ENCODE results near the gene AFF3.

AFF3 gene

DNA sequence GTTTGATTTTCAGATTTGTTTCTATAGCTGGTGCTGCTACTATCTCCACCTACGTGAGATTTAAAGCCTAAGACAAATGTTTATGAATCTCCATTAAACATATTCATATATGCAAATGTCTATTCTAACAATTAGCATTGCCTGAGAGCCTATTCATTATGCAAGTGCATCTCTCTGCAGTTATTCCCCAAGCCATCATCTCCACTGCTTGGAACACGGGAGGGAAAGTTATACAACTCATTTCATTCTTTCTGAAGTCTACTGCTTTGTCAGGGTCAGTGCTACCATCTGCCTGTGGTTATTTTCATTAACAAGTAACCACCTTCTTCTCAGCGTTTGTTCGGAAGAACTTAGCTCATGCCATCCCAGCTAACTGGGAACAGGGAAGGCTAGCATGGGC, 463.8 kb downstream of the AFF3 start:
- ATAC-seq, result no peak
- TF ChIP-seq TOX (CRISPR knock-in tag; IDR thresholded peaks at IDR 0.05; ENCODE audit: borderline replicate concordance) (no peak), ZNF8 (CRISPR knock-in tag; IDR thresholded peaks at IDR 0.05) (no peak), PPARA (CRISPR knock-in tag; IDR thresholded peaks at IDR 0.05; ENCODE audit: borderline replicate concordance) (no peak), ZNF565 (CRISPR knock-in tag; conservative IDR thresholded peaks at IDR 0.05; ENCODE audit: low read depth) (no peak), ZFP30 (CRISPR knock-in tag; IDR thresholded peaks at IDR 0.05) (no peak), RARB (CRISPR knock-in tag; IDR thresholded peaks at IDR 0.05) (no peak), ZC3H10 (CRISPR knock-in tag; IDR thresholded peaks at IDR 0.05) (no peak), OSR1 (CRISPR knock-in tag; IDR thresholded peaks at IDR 0.05) (no peak), ISL1 (CRISPR knock-in tag; IDR thresholded peaks at IDR 0.05) (no peak), ZNF70 (CRISPR knock-in tag; IDR thresholded peaks at IDR 0.05) (no peak), ESRRG (CRISPR knock-in tag; IDR thresholded peaks at IDR 0.05) (no peak), TCF4 (CRISPR knock-in tag; IDR thresholded peaks at IDR 0.05; ENCODE audit: borderline replicate concordance) (no peak), BACH2 (CRISPR knock-in tag; IDR thresholded peaks at IDR 0.05; ENCODE audit: borderline replicate concordance) (no peak), SNAI2 (CRISPR knock-in tag; IDR thresholded peaks at IDR 0.05) (no peak), CSDC2 (CRISPR knock-in tag; IDR thresholded peaks at IDR 0.05) (no peak), GLIS3 (CRISPR knock-in tag; IDR thresholded peaks at IDR 0.05) (no peak)
- TF ChIP-seq, protein P1, sequence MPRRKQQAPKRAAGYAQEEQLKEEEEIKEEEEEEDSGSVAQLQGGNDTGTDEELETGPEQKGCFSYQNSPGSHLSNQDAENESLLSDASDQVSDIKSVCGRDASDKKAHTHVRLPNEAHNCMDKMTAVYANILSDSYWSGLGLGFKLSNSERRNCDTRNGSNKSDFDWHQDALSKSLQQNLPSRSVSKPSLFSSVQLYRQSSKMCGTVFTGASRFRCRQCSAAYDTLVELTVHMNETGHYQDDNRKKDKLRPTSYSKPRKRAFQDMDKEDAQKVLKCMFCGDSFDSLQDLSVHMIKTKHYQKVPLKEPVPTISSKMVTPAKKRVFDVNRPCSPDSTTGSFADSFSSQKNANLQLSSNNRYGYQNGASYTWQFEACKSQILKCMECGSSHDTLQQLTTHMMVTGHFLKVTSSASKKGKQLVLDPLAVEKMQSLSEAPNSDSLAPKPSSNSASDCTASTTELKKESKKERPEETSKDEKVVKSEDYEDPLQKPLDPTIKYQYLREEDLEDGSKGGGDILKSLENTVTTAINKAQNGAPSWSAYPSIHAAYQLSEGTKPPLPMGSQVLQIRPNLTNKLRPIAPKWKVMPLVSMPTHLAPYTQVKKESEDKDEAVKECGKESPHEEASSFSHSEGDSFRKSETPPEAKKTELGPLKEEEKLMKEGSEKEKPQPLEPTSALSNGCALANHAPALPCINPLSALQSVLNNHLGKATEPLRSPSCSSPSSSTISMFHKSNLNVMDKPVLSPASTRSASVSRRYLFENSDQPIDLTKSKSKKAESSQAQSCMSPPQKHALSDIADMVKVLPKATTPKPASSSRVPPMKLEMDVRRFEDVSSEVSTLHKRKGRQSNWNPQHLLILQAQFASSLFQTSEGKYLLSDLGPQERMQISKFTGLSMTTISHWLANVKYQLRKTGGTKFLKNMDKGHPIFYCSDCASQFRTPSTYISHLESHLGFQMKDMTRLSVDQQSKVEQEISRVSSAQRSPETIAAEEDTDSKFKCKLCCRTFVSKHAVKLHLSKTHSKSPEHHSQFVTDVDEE (CRISPR knock-in tag; IDR thresholded peaks at IDR 0.05), result no peak
- TF ChIP-seq, protein P2, sequence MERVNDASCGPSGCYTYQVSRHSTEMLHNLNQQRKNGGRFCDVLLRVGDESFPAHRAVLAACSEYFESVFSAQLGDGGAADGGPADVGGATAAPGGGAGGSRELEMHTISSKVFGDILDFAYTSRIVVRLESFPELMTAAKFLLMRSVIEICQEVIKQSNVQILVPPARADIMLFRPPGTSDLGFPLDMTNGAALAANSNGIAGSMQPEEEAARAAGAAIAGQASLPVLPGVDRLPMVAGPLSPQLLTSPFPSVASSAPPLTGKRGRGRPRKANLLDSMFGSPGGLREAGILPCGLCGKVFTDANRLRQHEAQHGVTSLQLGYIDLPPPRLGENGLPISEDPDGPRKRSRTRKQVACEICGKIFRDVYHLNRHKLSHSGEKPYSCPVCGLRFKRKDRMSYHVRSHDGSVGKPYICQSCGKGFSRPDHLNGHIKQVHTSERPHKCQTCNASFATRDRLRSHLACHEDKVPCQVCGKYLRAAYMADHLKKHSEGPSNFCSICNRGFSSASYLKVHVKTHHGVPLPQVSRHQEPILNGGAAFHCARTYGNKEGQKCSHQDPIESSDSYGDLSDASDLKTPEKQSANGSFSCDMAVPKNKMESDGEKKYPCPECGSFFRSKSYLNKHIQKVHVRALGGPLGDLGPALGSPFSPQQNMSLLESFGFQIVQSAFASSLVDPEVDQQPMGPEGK (CRISPR knock-in tag; IDR thresholded peaks at IDR 0.05; ENCODE audit: borderline replicate concordance), result no peak
- TF ChIP-seq, protein P3, sequence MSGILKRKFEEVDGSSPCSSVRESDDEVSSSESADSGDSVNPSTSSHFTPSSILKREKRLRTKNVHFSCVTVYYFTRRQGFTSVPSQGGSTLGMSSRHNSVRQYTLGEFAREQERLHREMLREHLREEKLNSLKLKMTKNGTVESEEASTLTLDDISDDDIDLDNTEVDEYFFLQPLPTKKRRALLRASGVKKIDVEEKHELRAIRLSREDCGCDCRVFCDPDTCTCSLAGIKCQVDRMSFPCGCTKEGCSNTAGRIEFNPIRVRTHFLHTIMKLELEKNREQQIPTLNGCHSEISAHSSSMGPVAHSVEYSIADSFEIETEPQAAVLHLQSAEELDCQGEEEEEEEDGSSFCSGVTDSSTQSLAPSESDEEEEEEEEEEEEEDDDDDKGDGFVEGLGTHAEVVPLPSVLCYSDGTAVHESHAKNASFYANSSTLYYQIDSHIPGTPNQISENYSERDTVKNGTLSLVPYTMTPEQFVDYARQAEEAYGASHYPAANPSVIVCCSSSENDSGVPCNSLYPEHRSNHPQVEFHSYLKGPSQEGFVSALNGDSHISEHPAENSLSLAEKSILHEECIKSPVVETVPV (CRISPR knock-in tag; IDR thresholded peaks at IDR 0.05), result no peak

DNA sequence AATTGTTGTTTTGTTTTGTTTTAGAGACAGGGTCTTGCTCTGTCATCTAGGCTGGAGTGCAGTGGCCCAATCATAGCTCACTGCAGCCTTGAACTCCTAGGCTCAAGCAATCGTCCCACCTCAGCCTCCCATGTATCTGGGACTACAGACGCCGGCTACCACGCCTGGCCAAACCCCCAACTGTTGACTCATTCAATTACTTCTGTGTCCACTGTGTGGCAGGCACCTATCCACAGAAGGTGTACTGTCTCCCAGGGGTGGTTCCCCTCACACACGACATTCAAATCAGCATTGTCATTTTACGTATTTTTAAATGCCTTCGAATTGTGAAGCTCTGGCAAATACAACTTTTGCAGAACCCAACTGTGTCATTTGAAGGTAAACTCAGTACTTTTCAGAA, 464.6 kb downstream of the AFF3 start:
- TF ChIP-seq CSDC2 (CRISPR knock-in tag; IDR thresholded peaks at IDR 0.05), result no peak
- TF ChIP-seq PPARA (CRISPR knock-in tag; IDR thresholded peaks at IDR 0.05; ENCODE audit: borderline replicate concordance), result no peak
- TF ChIP-seq GLIS3 (CRISPR knock-in tag; IDR thresholded peaks at IDR 0.05), result no peak
- TF ChIP-seq ISL1 (CRISPR knock-in tag; IDR thresholded peaks at IDR 0.05), result no peak
- TF ChIP-seq ESRRG (CRISPR knock-in tag; IDR thresholded peaks at IDR 0.05), result no peak
- TF ChIP-seq ZNF70 (CRISPR knock-in tag; IDR thresholded peaks at IDR 0.05), result no peak
- TF ChIP-seq RARB (CRISPR knock-in tag; IDR thresholded peaks at IDR 0.05), result no peak
- TF ChIP-seq, protein P3 (CRISPR knock-in tag; IDR thresholded peaks at IDR 0.05), result no peak
- TF ChIP-seq TOX (CRISPR knock-in tag; IDR thresholded peaks at IDR 0.05; ENCODE audit: borderline replicate concordance), result no peak
- no peak for TF ChIP-seq ARNTL (CRISPR knock-in tag; IDR thresholded peaks at IDR 0.05; ENCODE audit: borderline replicate concordance, low read depth)
- no peak for TF ChIP-seq TCF4 (CRISPR knock-in tag; IDR thresholded peaks at IDR 0.05; ENCODE audit: borderline replicate concordance)
- TF ChIP-seq ZNF8 (CRISPR knock-in tag; IDR thresholded peaks at IDR 0.05), result no peak
- TF ChIP-seq, protein P2 (CRISPR knock-in tag; IDR thresholded peaks at IDR 0.05; ENCODE audit: borderline replicate concordance), result no peak
- TF ChIP-seq ZNF565 (CRISPR knock-in tag; conservative IDR thresholded peaks at IDR 0.05; ENCODE audit: low read depth), result no peak
- no peak for TF ChIP-seq ZFP3 (CRISPR knock-in tag; IDR thresholded peaks at IDR 0.05)
- TF ChIP-seq, protein P1 (CRISPR knock-in tag; IDR thresholded peaks at IDR 0.05), result no peak
- TF ChIP-seq ZC3H10 (CRISPR knock-in tag; IDR thresholded peaks at IDR 0.05), result no peak
- TF ChIP-seq OSR1 (CRISPR knock-in tag; IDR thresholded peaks at IDR 0.05), result no peak
- TF ChIP-seq SNAI2 (CRISPR knock-in tag; IDR thresholded peaks at IDR 0.05), result no peak
- no peak for ATAC-seq

All from SK-N-SH treated with all-trans-retinoic acid at 6 μM for 48 hours (cell line).